HCT116 (cell line): ENCODE measurements around the gene CISH. TPM values are rescaled to one million over a fixed set of nuclear protein-coding genes. Genes with fewer than 3 reads are reported as not detected.

Source experiments
- ATAC-seq: fragments of 200-7000 bp; cut with Tn5 transposase; 2 replicates; pipeline ENCODE4 v1.9.1; 2020; ENCODE audit warnings: mild to moderate bottlenecking, moderate library complexity
- BruUV-seq: library from RNA; stranded (reverse); fragments of 400-500 nt; replicated peaks from 2 replicates; lab custom pipeline; 2021; lab: Mats Ljungman, UMichigan
- CTCF ChIA-PET: fragments of 300-600 bp; sonication (Branson Sonifier 250); formaldehyde crosslinking; loops from one replicate; lab custom pipeline; 2021; ENCODE audit warnings: antibody characterized with exemption; lab: Charles Lee
- POLR2A ChIA-PET: fragments of 300-600, 350-600 bp; sonication (Branson Sonifier 250); formaldehyde crosslinking; loops from one replicate; lab custom pipeline; 2021; ENCODE audit warnings: antibody characterized with exemption; lab: Charles Lee
- RAD21 ChIA-PET, 2 experiments: fragments of 300-600 bp; sonication (Branson Sonifier 250); formaldehyde crosslinking; loops; one replicate each; lab custom pipeline; 2023; ENCODE audit warnings: low total read pairs in 2 of 2; ENCODE audit not compliant: uncharacterized antibody in 2 of 2, unreplicated experiment in 2 of 2, low non-redundant PET in 1 of 2; lab: Charles Lee
- DNase-seq: peaks from one replicate; pipeline ENCODE4 v3.0.0-alpha.2; 2010; ENCODE audit warnings: low read depth, low spot score
- H2AFZ ChIP-seq: fragments of 200-600 bp; shearing (Covaris generic), sonication (generic); 2 replicates; pipeline ENCODE4 v1.6.1; 2017; ENCODE audit warnings: low read depth, mixed run types, mixed read lengths, antibody characterized with exemption, low read length; ENCODE audit not compliant: poor library complexity, severe bottlenecking
- H3K27ac ChIP-seq: 2 replicates; pipeline ENCODE4 v1.5.1; 2012; ENCODE audit warnings: low read depth, low read length
- H3K27me3 ChIP-seq: fragments of 200-600 bp; sonication (generic); 2 replicates; pipeline ENCODE4 v1.6.1; 2016; ENCODE audit warnings: mixed run types, low read length, mixed read lengths; ENCODE audit not compliant: insufficient read depth
- H3K36me3 ChIP-seq, 2 experiments: fragments of 200-500 bp in 1 of 2; fragments of 200-600 bp in 1 of 2; sonication (Bioruptor generic) in 1 of 2; sonication (generic) in 1 of 2; 2 replicates each; pipeline versions ENCODE4 v1.5.1 to v1.6.1; 2014 to 2016; ENCODE audit warnings: low read length in 2 of 2, inconsistent platforms in 1 of 2, mixed read lengths in 1 of 2, mixed run types in 1 of 2; ENCODE audit not compliant: insufficient read depth in 2 of 2, control insufficient read depth in 1 of 2
- H3K4me1 ChIP-seq, 2 experiments: fragments of 200-600 bp in 1 of 2; sonication (generic) in 1 of 2; 2 replicates each; pipeline versions ENCODE4 v1.5.1 to v1.6.1; 2012 to 2017; ENCODE audit warnings: low read length in 2 of 2, inconsistent platforms in 1 of 2, mild to moderate bottlenecking in 1 of 2, mixed read lengths in 1 of 2, mixed run types in 1 of 2, moderate library complexity in 1 of 2; ENCODE audit not compliant: insufficient read depth in 2 of 2, control insufficient read depth in 1 of 2
- H3K4me2 ChIP-seq: fragments of 200-600 bp; sonication (generic); 2 replicates; pipeline ENCODE4 v1.6.1; 2017; ENCODE audit warnings: mixed run types, low read length, mixed read lengths
- H3K4me3 ChIP-seq, 2 experiments: fragments of 200-600 bp in 1 of 2; sonication (generic) in 1 of 2; replicated peaks in 1 of 2; 2 replicates each; pipeline ENCODE4 v1.5.1; 2011 to 2016; ENCODE audit warnings: low read length in 2 of 2, control low read depth in 1 of 2, low read depth in 1 of 2, mild to moderate bottlenecking in 1 of 2, mixed read lengths in 1 of 2, mixed run types in 1 of 2
- H3K79me2 ChIP-seq: fragments of 200-600 bp; sonication (generic); 2 replicates; pipeline ENCODE4 v1.6.1; 2017; ENCODE audit warnings: mild to moderate bottlenecking, mixed run types, low read length, moderate library complexity, mixed read lengths; ENCODE audit not compliant: insufficient read depth
- H3K9ac ChIP-seq: fragments of 200-600 bp; sonication (generic); 2 replicates; pipeline ENCODE4 v1.6.1; 2016; ENCODE audit warnings: low read length, mixed read lengths
- H3K9me2 ChIP-seq: fragments of 200-600 bp; sonication (generic), shearing (Covaris generic); 2 replicates; pipeline ENCODE4 v1.6.1; 2017; ENCODE audit warnings: mixed run types, mild to moderate bottlenecking, moderate library complexity; ENCODE audit not compliant: insufficient read depth
- H3K9me3 ChIP-seq, 2 experiments: fragments of 200-500 bp in 1 of 2; fragments of 200-600 bp in 1 of 2; sonication (Bioruptor generic) in 1 of 2; sonication (generic) in 1 of 2; 2 replicates each; pipeline ENCODE4 v1.6.1; 2014 to 2017; ENCODE audit warnings: low read length in 2 of 2, mixed read lengths in 2 of 2, inconsistent platforms in 1 of 2, low read depth in 1 of 2, mild to moderate bottlenecking in 1 of 2, mixed run types in 1 of 2, moderate library complexity in 1 of 2; ENCODE audit not compliant: control insufficient read depth in 1 of 2, insufficient read depth in 1 of 2
- H4K20me1 ChIP-seq: fragments of 200-600 bp; sonication (generic), shearing (Covaris generic); 2 replicates; pipeline ENCODE4 v1.6.1; 2017; ENCODE audit warnings: mixed run types, mild to moderate bottlenecking, moderate library complexity; ENCODE audit not compliant: insufficient read depth
- ATF3 ChIP-seq: IDR thresholded peaks from 2 replicates; pipeline ENCODE4 v1.6.1; 2012
- CBX3 ChIP-seq: IDR thresholded peaks from 2 replicates; pipeline ENCODE4 v1.6.1; 2012; ENCODE audit warnings: low read depth
- CEBPB ChIP-seq: IDR thresholded peaks from 2 replicates; pipeline ENCODE4 v1.6.1; 2012; ENCODE audit warnings: low read depth
- CTCF ChIP-seq, 3 experiments: fragments of 200-600 bp in 1 of 3; sonication (generic) in 1 of 3; IDR thresholded peaks in 2 of 3; conservative IDR thresholded peaks in 1 of 3; 2 replicates each; pipeline ENCODE4 v1.5.1; 2012 to 2017; ENCODE audit warnings: low read depth in 2 of 3, low read length in 2 of 3, antibody characterized with exemption in 1 of 3, borderline replicate concordance in 1 of 3, control low read depth in 1 of 3, mild to moderate bottlenecking in 1 of 3, mixed read lengths in 1 of 3, mixed run types in 1 of 3, moderate library complexity in 1 of 3; ENCODE audit not compliant: insufficient read depth in 1 of 3
- EGR1 ChIP-seq: IDR thresholded peaks from 2 replicates; pipeline ENCODE4 v1.6.1; 2012; ENCODE audit warnings: low read depth
- ELF1 ChIP-seq: IDR thresholded peaks from 2 replicates; pipeline ENCODE4 v1.6.1; 2012; ENCODE audit warnings: low read depth, borderline replicate concordance
- FOSL1 ChIP-seq: IDR thresholded peaks from 2 replicates; pipeline ENCODE4 v1.6.1; 2012; ENCODE audit warnings: low read depth
- MAX ChIP-seq: IDR thresholded peaks from 2 replicates; pipeline ENCODE4 v1.6.1; 2012
- POLR2A ChIP-seq: IDR thresholded peaks from 2 replicates; pipeline ENCODE4 v1.7.0; 2011; ENCODE audit warnings: borderline replicate concordance; ENCODE audit not compliant: insufficient read depth, insufficient read length; ENCODE audit errors: extremely low read depth
- RAD21 ChIP-seq: IDR thresholded peaks from 2 replicates; pipeline ENCODE4 v1.6.1; 2012; ENCODE audit warnings: low read depth, mild to moderate bottlenecking
- SP1 ChIP-seq: IDR thresholded peaks from 2 replicates; pipeline ENCODE4 v1.6.1; 2012; ENCODE audit warnings: low read depth
- TCF7L2 ChIP-seq: IDR thresholded peaks from 2 replicates; pipeline ENCODE4 v1.7.0; 2011; ENCODE audit warnings: borderline replicate concordance, inconsistent platforms; ENCODE audit not compliant: insufficient read depth, insufficient read length; ENCODE audit errors: extremely low read depth
- YY1 ChIP-seq: IDR thresholded peaks from 2 replicates; pipeline ENCODE4 v1.6.1; 2011; ENCODE audit warnings: low read length, low read depth, moderate library complexity, mild to moderate bottlenecking; ENCODE audit not compliant: insufficient replicate concordance; ENCODE audit errors: extremely low read depth
- ZBTB33 ChIP-seq: IDR thresholded peaks from 2 replicates; pipeline ENCODE4 v1.6.1; 2011; ENCODE audit warnings: mild to moderate bottlenecking, low read length, moderate library complexity; ENCODE audit not compliant: insufficient replicate concordance; ENCODE audit errors: extremely low read depth
- ZFX ChIP-seq: fragments of 450-650 bp; IDR thresholded peaks from 2 replicates; pipeline ENCODE4 v1.6.1; 2017
- ZNF274 ChIP-seq: fragments of 200-500 bp; sonication (Bioruptor generic); IDR thresholded peaks from 2 replicates; pipeline ENCODE4 v1.6.1; 2014; ENCODE audit warnings: mild to moderate bottlenecking, low read depth, low read length, inconsistent platforms
- intact Hi-C: fragments of 100-400 bp; cut with micrococcal nuclease; formaldehyde crosslinking; loops from 2 replicates; pipeline ENCODE4 v1.10.0; 2022
- total RNA-seq: library from RNA; stranded (reverse); gene quantifications from one replicate; pipeline ENCODE4 v1.2.1, GENCODE V29; 2021; ENCODE audit not compliant: unreplicated experiment

CISH gene
- total RNA-seq, 1 experiment from 2014 or later, result 4.5 TPM

- Histone ChIP-seq H4K20me1 (no peaks in the 10 kb centered on the region), H3K36me3 (no peaks in the 10 kb centered on the region; a peak in 1 of 4 replicates), H3K4me1 (peaks cover 11 to 33% of the 10 kb centered on the region in 2 experiments), H3K79me2 (peaks cover 9% of the 10 kb centered on the region; the same call in 1 of the 2 replicates), H3K27ac (no peak overlapping the region), H3K27me3 (no peaks in the 10 kb centered on the region), H3K9me2 (no peaks in the 10 kb centered on the region), H3K4me2 (no peak overlapping the region), H3K4me3 (no peak overlapping the region), H3K9ac (no peak overlapping the region)
- POLR2A ChIA-PET, result no interaction called here
- intact Hi-C loops, result loop anchor here (1.0 to 5.0 kb wide), 3 partner anchors 29 to 815 kb away; partner anchors contain the start of gene MANF
- peak; percentile 37 for ATAC-seq
- BruUV-seq, result no TSS peak
- CTCF ChIA-PET, result interaction anchor here (1.0 to 5.4 kb wide), 3 partner anchors 20 to 40 kb away, joined by 3 to 31 read pairs (median 7); partner anchors contain the start of gene CISH
- RAD21 ChIA-PET, result interaction anchor here (0.9 to 1.6 kb wide), 2 partner anchors 20 to 39 kb away, joined by 3 to 5 read pairs; partner anchors contain the start of gene CISH (in 1 of the 2)
- peak in 2 of 3 experiments; percentile 88 to 90; a peak in 4 of 6 replicates for TF ChIP-seq CTCF (IDR thresholded peaks at IDR 0.05 in 2 of 3, conservative IDR thresholded peaks at IDR 0.05 in 1 of 3; ENCODE audit: borderline replicate concordance in 1 of 3, insufficient read depth in 1 of 3, low read depth in 2 of 3, low read length in 2 of 3)
- TF ChIP-seq MAX, result no peak
- no peak for TF ChIP-seq SP1
- no peak for TF ChIP-seq TCF7L2
- no peak for TF ChIP-seq RAD21
- TF ChIP-seq, all 23 proteins: peak for 1
- H3K9me3 ChIP-seq, result no peaks in the 10 kb centered on the region
- H2AFZ ChIP-seq, result no peak overlapping the region
- no peak for DNase-seq
Measured at GRCh38 chr3:50572158-50572557, 39.4 kb downstream of the CISH start.

- intact Hi-C loops, result loop anchor here (5.0 kb wide), 1 partner anchor 816 kb away; the partner anchor contains the start of gene MANF
- Histone ChIP-seq H3K9ac (no peak overlapping the region), H3K4me2 (no peak overlapping the region), H3K4me3 (no peak overlapping the region), H3K27me3 (no peaks in the 10 kb centered on the region), H3K9me2 (no peaks in the 10 kb centered on the region), H2AFZ (no peak overlapping the region), H3K9me3 (no peaks in the 10 kb centered on the region), H3K79me2 (peaks cover 9% of the 10 kb centered on the region; the same call in 1 of the 2 replicates), H3K36me3 (no peaks in the 10 kb centered on the region; a peak in 1 of 4 replicates), H4K20me1 (no peaks in the 10 kb centered on the region), H3K4me1 (peaks cover 15 to 40% of the 10 kb centered on the region in 2 experiments), H3K27ac (no peak overlapping the region)
- ATAC-seq (no peak), DNase-seq (no peak)
- RAD21 ChIA-PET, result interaction anchor here in 1 of 2 experiments (0.6 to 1.6 kb wide), 2 partner anchors 26 to 40 kb away, joined by 3 to 5 read pairs; partner anchors contain the start of gene CISH
- CTCF ChIA-PET, result interaction anchor here (1.7 to 5.4 kb wide), 2 partner anchors 30 to 40 kb away, joined by 5 to 31 read pairs; partner anchors contain the start of gene CISH
- POLR2A ChIA-PET, result no interaction called here
- BruUV-seq, result no TSS peak
- no peak for TF ChIP-seq ZFX
- no peak for TF ChIP-seq CBX3
- no peak for TF ChIP-seq ZBTB33
- no peak for TF ChIP-seq POLR2A
- no peak for TF ChIP-seq ATF3
- no peak for TF ChIP-seq TCF7L2
- TF ChIP-seq EGR1, result no peak
- no peak for TF ChIP-seq CEBPB
- no peak for TF ChIP-seq YY1
- TF ChIP-seq SP1, result no peak
- TF ChIP-seq FOSL1, result no peak
- no peak for TF ChIP-seq ELF1
- TF ChIP-seq ZNF274, result no peak
Measured at GRCh38 chr3:50571486-50571885, 40.1 kb downstream of the CISH start.
